22Rv1 (cell line): Measurements from ENCODE around the gene ARHGAP40.

Source experiments
- CTCF ChIP-seq: fragments of 450-650 bp; IDR thresholded peaks from 2 replicates; pipeline ENCODE4 v1.5.1; 2017; ENCODE audit warnings: mild to moderate bottlenecking
- ZFX ChIP-seq: fragments of 450-650 bp; IDR thresholded peaks from 2 replicates; pipeline ENCODE4 v1.6.1; 2017; ENCODE audit warnings: antibody characterized with exemption, borderline replicate concordance

GRCh38 chr20:38628580-38629470 lies 27.2 kb downstream of the ARHGAP40 start:
- TF ChIP-seq CTCF (no peak), ZFX (no peak)
